ENCODE results near the gene MAU2.
A peak's percentile ranks its signal among the peaks of the same experiment; 100 is the strongest.
"Not testable (repeated sequence)": the region's sequence is repeated elsewhere in the genome, so short reads cannot be mapped to it uniquely, and the experiment has no call there.

Gene MAU2

DNA sequence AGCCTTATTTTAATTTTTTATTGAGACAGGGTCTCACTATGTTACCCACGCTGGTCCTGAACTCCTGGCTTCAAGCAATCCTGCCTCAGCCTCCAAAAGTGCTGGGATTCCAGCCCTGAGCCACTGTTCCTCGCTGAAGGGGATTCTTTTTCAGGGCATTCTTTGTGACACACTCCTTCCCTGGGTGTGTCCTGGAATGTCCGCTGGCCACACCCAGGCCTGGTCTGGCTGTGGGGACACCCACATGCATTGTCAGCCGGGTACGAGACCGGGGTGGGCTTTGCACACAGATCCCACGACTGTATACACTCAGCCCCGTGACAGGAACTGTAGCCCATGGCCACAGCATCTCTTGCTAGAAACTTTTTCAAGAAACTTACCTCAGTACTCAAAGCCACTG, 50.4 kb downstream of the MAU2 start:
- Histone ChIP-seq H3F3A (ENCODE audit: control insufficient read depth, insufficient read depth) (peaks cover 4% of the 10 kb centered on the region), H3K27me3 (ENCODE audit: control insufficient read depth, low read length) (no peaks in the 10 kb centered on the region), H3K9me3 (ENCODE audit: control insufficient read depth, insufficient read depth, low read length) (no peaks in the 10 kb centered on the region), H3K4me2 (ENCODE audit: low read length) (no peak overlapping the region), H3K9me2 (replicated peaks; ENCODE audit: control insufficient read depth, low read length) (no peaks in the 10 kb centered on the region), H4K20me1 (ENCODE audit: control insufficient read depth, insufficient read depth, low read depth, low read length) (no peaks in the 10 kb centered on the region), H3K4me3 (ENCODE audit: low read length) (no peak overlapping the region), H3K79me2 (ENCODE audit: control insufficient read depth, low read length) (no peaks in the 10 kb centered on the region), H3K27ac (ENCODE audit: low read depth, low read length) (no peak overlapping the region), H3K36me3 (ENCODE audit: control insufficient read depth, low read length) (no peaks in the 10 kb centered on the region), H3K4me1 (ENCODE audit: control insufficient read depth, low read length) (peaks cover 37% of the 10 kb centered on the region)
- no peak for TF ChIP-seq EZH2phosphoT487 (IDR thresholded peaks at IDR 0.05; ENCODE audit: borderline replicate concordance, low read length)
- TF ChIP-seq, protein P1, sequence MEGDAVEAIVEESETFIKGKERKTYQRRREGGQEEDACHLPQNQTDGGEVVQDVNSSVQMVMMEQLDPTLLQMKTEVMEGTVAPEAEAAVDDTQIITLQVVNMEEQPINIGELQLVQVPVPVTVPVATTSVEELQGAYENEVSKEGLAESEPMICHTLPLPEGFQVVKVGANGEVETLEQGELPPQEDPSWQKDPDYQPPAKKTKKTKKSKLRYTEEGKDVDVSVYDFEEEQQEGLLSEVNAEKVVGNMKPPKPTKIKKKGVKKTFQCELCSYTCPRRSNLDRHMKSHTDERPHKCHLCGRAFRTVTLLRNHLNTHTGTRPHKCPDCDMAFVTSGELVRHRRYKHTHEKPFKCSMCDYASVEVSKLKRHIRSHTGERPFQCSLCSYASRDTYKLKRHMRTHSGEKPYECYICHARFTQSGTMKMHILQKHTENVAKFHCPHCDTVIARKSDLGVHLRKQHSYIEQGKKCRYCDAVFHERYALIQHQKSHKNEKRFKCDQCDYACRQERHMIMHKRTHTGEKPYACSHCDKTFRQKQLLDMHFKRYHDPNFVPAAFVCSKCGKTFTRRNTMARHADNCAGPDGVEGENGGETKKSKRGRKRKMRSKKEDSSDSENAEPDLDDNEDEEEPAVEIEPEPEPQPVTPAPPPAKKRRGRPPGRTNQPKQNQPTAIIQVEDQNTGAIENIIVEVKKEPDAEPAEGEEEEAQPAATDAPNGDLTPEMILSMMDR (IDR thresholded peaks at IDR 0.05; ENCODE audit: low read depth, low read length, poor library complexity, severe bottlenecking) = no peak

GRCh38 chr19:19372656-19373416, 52.2 kb downstream of the MAU2 start:
- peak overlapping the region; percentile 65 for H3K4me2 ChIP-seq (ENCODE audit: low read length)
- H3K4me3 ChIP-seq (ENCODE audit: low read length) = peak overlapping the region; percentile 60
- H3K9me2 ChIP-seq (replicated peaks; ENCODE audit: control insufficient read depth, low read length) = no peaks in the 10 kb centered on the region
- no peaks in the 10 kb centered on the region for H3K9me3 ChIP-seq (ENCODE audit: control insufficient read depth, insufficient read depth, low read length)
- no peaks in the 10 kb centered on the region for H4K20me1 ChIP-seq (ENCODE audit: control insufficient read depth, insufficient read depth, low read depth, low read length)
- H3K79me2 ChIP-seq (ENCODE audit: control insufficient read depth, low read length) = no peaks in the 10 kb centered on the region
- peaks cover 28% of the 10 kb centered on the region for H3K4me1 ChIP-seq (ENCODE audit: control insufficient read depth, low read length)
- H3F3A ChIP-seq (ENCODE audit: control insufficient read depth, insufficient read depth) = peaks cover 4% of the 10 kb centered on the region
- no peaks in the 10 kb centered on the region for H3K36me3 ChIP-seq (ENCODE audit: control insufficient read depth, low read length)
- no peaks in the 10 kb centered on the region for H3K27me3 ChIP-seq (ENCODE audit: control insufficient read depth, low read length)
- TF ChIP-seq EZH2phosphoT487 (IDR thresholded peaks at IDR 0.05; ENCODE audit: borderline replicate concordance, low read length) = no peak
- TF ChIP-seq, protein P1 (IDR thresholded peaks at IDR 0.05; ENCODE audit: low read depth, low read length, poor library complexity, severe bottlenecking) = no peak
- peak overlapping the region; percentile 77 for H3K27ac ChIP-seq (ENCODE audit: low read depth, low read length)

GRCh38 chr19:19379527-19379926, 58.9 kb downstream of the MAU2 start:
- Histone ChIP-seq H3K9me2 (replicated peaks; ENCODE audit: control insufficient read depth, low read length) (no peaks in the 10 kb centered on the region), H4K20me1 (ENCODE audit: control insufficient read depth, insufficient read depth, low read depth, low read length) (no peaks in the 10 kb centered on the region), H3K79me2 (ENCODE audit: control insufficient read depth, low read length) (peaks cover 2% of the 10 kb centered on the region; the same call in 1 of the 2 replicates), H3F3A (ENCODE audit: control insufficient read depth, insufficient read depth) (no peaks in the 10 kb centered on the region; the same call in 1 of the 2 replicates), H3K9me3 (ENCODE audit: control insufficient read depth, insufficient read depth, low read length) (no peaks in the 10 kb centered on the region), H3K4me2 (ENCODE audit: low read length) (no peak overlapping the region), H3K36me3 (ENCODE audit: control insufficient read depth, low read length) (no peaks in the 10 kb centered on the region), H3K4me1 (ENCODE audit: control insufficient read depth, low read length) (peaks cover 17% of the 10 kb centered on the region), H3K27me3 (ENCODE audit: control insufficient read depth, low read length) (no peaks in the 10 kb centered on the region), H3K27ac (ENCODE audit: low read depth, low read length) (no peak overlapping the region), H3K4me3 (ENCODE audit: low read length) (no peak overlapping the region)
- no peak for TF ChIP-seq EZH2phosphoT487 (IDR thresholded peaks at IDR 0.05; ENCODE audit: borderline replicate concordance, low read length)

DNA sequence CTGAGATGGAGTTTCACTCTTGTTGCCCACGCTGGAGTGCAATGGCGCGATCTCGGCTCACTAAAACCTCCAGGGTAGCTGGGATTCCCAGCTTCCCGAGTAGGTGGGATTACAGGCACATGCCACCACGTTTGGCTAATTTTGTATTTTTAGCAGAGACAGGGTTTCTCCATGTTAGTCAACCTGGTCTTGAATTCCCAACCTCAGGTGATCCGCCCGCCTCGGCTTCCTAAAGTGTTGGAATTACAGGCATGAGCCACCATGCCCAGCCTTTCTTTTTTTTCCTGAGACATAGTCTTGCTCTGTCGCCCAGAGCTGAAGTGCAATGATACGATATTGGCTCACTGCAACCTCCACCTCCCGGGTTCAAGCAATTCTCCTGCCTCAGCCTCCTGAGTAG, 59.7 kb downstream of the MAU2 start:
- not testable (repeated sequence) for H3K36me3 ChIP-seq (ENCODE audit: control insufficient read depth, low read length); H3F3A ChIP-seq (ENCODE audit: control insufficient read depth, insufficient read depth); H3K9me2 ChIP-seq (replicated peaks; ENCODE audit: control insufficient read depth, low read length); H4K20me1 ChIP-seq (ENCODE audit: control insufficient read depth, insufficient read depth, low read depth, low read length); H3K27me3 ChIP-seq (ENCODE audit: control insufficient read depth, low read length); H3K9me3 ChIP-seq (ENCODE audit: control insufficient read depth, insufficient read depth, low read length); H3K4me2 ChIP-seq (ENCODE audit: low read length); H3K79me2 ChIP-seq (ENCODE audit: control insufficient read depth, low read length); H3K4me3 ChIP-seq (ENCODE audit: low read length); H3K27ac ChIP-seq (ENCODE audit: low read depth, low read length)
- peaks cover 15% of the 10 kb centered on the region for H3K4me1 ChIP-seq (ENCODE audit: control insufficient read depth, low read length)

All from DOHH2 (cell line).